Putamen (tissue), 1 donor: ENCODE data around the gene EML1.
A peak's percentile ranks its signal among the peaks of the same experiment; 100 is the strongest.

Experiments used
- DNase-seq: peaks from one replicate; pipeline ENCODE4 v3.0.0-alpha.2; 2016; ENCODE audit warnings: low spot score

The EML1 gene

DNA sequence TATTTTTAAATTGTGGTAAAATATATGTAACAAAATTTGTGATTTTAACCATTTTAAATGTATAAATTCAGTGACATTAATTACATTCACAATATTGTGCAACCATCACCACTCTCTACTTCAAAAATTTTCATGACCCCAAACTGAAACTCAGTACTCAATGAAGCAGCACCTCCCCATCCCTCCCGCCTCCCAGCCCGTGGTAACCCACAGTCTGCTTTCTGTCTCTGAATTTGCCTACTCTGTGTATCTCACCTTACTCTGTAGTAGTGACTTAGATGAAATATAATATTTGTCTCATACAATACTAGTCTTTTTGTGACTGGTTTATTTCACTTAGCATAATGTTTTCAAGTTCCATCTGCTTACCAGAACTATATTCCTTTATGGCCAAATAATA, 36.2 kb downstream of the EML1 start:
- no peak for DNase-seq

DNA sequence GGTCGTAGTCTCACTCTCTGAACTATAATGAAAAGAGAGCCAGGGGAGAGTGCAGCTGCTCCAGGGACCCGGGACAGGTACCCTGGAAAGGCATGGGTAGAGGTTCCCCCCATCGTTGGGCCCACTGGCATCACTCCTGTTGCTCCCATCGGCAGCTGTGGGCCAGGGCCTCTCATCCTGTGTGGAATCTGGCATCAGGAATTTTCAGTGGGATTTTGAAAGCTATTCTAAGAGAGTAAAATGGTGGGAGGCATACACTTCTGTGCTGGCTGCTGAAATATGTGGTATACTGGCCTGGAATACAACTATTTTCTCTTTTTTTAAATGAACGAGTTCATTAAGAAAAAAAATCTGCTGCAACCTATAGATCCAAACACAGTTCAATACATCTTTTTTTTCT, 38.1 kb downstream of the EML1 start:
- no peak for DNase-seq

GRCh38 chr14:99831903-99832685, 38.9 kb downstream of the EML1 start:
- no peak for DNase-seq

GRCh38 chr14:99837822-99838221, 44.6 kb downstream of the EML1 start:
- no peak for DNase-seq

- DNase-seq, result no peak
Measured at GRCh38 chr14:99838639-99839134, 45.5 kb downstream of the EML1 start.

DNA sequence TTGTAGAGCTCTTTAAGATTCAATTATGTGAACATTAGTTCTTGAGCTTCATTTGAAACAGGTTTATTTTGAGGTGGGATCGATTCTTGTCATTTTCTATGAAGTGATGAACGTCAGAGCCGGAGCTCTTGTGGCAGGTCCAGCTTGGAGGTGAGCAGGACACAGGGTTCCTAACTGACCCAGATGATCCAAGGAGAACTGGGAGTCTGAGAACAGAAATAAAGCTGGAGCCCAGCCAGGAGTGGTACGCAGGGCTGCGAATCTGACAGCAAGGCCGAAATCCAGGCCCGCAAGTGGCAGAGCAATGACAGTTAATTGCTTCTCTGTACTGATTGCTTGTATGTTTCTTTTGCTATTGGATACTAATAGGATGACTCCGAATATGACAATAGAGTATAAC, 46.5 kb downstream of the EML1 start:
- no peak for DNase-seq

GRCh38 chr14:99840265-99840664, 47.1 kb downstream of the EML1 start:
- DNase-seq, result no peak

GRCh38 chr14:99840774-99841305, 47.6 kb downstream of the EML1 start:
- no peak for DNase-seq

GRCh38 chr14:99841436-99842071, 48.3 kb downstream of the EML1 start:
- DNase-seq, result no peak

- no peak for DNase-seq
Measured at GRCh38 chr14:99842141-99842540, 48.9 kb downstream of the EML1 start.

- no peak for DNase-seq
Measured at GRCh38 chr14:99846808-99847207, 53.6 kb downstream of the EML1 start.

DNA sequence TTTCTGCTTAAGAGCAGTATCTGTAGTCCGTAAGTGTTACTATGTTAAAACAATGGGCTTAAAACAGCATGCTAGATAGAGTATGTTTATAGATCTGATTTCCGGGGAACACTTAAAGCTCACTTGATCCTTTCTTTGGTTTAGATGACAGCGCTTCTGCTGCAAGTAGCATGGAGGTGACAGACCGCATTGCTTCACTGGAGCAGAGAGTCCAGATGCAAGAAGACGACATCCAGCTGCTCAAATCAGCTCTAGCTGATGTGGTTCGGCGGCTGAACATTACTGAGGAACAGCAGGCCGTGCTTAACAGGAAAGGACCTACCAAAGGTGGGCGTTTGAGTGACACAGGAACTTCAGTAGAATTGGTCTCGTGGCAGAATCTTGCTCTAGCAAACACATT, 57.5 kb downstream of the EML1 start:
- no peak for DNase-seq

- no peak for DNase-seq
Measured at GRCh38 chr14:99852578-99852977, 59.4 kb downstream of the EML1 start.

DNA sequence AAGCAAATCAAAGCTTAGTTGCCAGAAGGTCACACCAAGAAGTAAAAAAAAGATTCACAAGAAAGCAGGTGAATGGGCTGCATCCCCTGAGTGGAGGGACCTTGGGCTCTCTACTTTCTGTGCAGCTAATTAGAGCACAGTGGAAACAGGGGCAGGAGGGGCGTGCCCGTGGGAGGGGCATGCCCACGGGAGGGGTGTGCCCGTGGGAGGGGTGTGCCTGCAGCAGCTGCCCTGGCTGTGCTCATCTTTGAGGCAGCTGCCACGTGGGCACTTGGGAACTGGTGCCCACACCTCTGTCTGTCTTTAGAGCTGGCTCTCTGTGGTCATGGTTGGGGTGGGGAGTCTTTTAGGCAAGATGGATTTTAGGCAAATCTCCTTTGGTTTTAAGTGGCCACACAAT, 60.0 kb downstream of the EML1 start:
- peak; percentile 31 for DNase-seq

DNA sequence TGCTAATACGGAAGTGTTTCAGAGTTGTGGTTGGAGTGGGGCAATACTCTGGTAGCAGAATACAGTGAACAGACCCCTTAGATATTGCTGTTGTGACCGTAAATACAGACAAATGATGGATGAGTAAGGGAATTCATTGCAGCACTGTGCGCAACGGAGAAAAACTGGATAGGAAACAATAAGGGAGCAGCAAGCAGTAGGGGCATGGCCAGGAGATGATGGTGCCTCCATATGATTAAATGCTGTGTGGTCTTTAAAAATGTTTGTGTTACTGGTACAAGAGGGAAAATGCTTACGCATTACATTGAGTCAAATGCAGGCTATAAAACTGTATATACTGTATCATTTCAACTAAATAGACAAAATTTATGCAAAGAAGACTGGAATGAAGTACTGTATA, 61.6 kb downstream of the EML1 start:
- DNase-seq, result no peak

DNA sequence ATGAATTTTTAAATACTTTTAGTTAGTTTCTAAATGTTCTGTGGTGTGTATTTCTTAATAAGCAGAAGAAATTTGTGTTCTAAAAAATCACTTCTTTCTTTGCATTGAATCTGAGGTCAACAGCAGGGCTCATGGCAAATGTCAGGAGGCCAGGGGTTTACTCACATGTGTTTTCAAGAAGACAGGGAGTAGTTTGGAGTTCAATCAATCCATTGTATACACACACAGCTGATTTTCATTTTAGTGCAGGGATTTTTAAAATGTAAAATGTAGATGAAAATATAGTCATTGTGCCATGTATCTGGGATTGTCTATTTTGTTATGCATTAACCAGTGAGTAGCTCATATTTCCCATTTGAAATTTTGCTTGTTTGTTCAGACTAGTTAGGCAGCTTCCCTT, 62.1 kb downstream of the EML1 start:
- no peak for DNase-seq

DNA sequence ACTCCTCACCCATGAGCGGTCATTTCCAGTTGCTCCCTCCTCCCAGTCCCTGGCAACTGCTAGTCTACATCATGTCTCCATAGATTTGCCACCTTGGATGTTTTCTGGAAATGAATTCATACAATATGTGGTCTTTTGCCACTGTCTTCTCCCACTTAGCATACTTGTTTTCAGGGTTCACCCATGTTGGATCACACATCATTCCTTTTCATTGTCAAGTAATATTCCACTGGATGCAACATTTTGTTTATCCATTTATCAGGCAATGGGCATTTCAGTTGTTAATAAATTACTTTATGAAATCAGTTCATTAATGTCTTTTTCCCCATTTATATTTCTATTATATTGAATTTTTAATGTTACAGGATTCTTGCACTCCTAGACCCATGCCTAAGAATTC, 64.3 kb downstream of the EML1 start:
- no peak for DNase-seq

DNA sequence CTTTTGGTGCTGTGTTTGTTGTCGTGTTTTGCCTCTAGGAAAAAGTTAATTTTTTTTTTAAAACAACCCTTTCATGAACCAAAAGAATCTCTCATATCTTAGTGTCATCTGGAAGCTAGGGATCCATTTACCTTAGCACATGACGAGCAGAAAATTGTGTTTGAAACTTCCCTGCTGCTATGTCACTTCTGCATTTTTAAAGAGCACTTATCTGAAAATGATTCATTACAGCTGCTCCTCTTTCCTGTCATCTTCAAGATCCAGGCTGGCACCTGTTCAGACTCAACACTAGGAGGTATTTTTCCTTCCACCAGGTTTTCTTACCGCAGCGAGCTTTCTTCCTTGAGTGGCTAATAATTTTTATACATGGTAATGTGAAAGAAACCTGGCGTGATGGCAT, 67.0 kb downstream of the EML1 start:
- no peak for DNase-seq

DNA sequence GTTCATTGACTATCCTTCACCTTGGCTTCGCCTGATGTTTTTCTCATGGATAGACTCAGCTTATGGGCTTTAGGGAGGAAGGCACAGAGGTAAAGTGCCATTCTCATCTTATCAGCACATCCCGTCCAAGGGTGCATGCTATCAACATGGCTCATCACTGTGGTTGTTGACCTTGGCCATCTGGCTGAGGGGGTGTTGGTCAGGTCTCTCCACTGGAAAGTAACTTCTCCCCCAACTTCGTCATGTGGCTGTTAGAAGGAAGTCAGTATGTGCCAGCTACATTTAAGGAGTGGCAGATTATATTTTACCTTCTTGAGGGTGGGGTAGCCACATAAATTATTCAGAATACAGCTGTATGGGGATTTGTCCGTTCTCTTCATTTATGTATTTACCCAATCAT, 68.9 kb downstream of the EML1 start:
- DNase-seq, result no peak

DNA sequence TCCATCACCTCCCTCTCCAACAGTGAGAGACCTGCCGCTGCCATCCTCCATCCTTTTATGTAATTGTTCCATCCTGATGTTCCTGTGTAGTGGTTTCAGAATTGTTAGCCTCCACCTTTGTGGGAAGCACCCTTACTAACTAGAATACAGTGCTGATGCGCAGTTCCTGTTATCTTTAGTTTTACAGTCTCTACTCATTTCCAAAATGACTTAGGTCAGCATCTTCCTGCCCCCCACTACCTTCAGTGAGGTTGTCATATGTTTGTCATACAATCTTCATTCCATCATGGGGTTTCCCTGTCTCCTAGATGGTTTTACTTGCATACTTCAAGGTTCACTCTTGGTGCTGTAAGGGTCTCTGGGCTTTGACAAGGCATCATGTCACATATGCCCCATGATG, 69.8 kb downstream of the EML1 start:
- DNase-seq, result no peak

GRCh38 chr14:99865408-99865807, 72.2 kb downstream of the EML1 start:
- DNase-seq, result no peak

DNA sequence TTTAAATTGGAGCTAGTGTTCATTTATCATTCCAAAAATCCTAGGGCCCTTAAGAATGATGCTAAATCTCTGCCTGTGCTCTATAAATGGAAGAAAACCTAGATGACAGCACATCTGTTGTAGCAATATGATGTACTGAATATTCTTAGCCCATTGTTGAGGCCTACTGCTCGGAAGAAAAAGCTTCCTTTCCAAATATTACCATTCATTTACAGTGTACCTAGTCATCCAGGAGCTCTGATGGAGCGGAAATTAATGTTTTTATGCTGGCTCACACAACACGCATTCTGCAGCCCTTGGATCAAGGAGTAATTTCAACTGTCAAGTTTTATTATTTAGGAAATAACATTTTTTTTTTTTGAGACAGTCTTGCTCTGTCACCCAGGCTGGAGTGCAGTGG, 77.4 kb downstream of the EML1 start:
- DNase-seq, result no peak

GRCh38 chr14:99871771-99872170, 78.6 kb downstream of the EML1 start:
- no peak for DNase-seq
